Neural progenitor cell (in vitro differentiated cells): ENCODE results near the gene SLC35F5. TPM values are rescaled to one million over a fixed set of nuclear protein-coding genes. Genes with fewer than 3 reads are reported as not detected.

Experiments used
- DNase-seq: peaks from one replicate; pipeline ENCODE4 v3.0.0-alpha.2; 2016; ENCODE audit warnings: low spot score
- H2AFZ ChIP-seq: fragments of 200-600 bp; sonication (generic); replicated peaks from 2 replicates; pipeline ENCODE4 v1.6.1; 2016; ENCODE audit warnings: antibody characterized with exemption
- H3F3A ChIP-seq: fragments of 200-600 bp; sonication (generic); 2 replicates; pipeline ENCODE4 v1.6.1; 2016; ENCODE audit warnings: antibody characterized with exemption, low read depth
- H3K27ac ChIP-seq: fragments of 200-600 bp; sonication (generic); 2 replicates; pipeline ENCODE4 v1.5.1; 2016; ENCODE audit warnings: mild to moderate bottlenecking
- H3K27me3 ChIP-seq: fragments of 200-600 bp; sonication (generic); 2 replicates; pipeline ENCODE4 v1.6.1; 2016; ENCODE audit warnings: mild to moderate bottlenecking, moderate library complexity
- H3K36me3 ChIP-seq: fragments of 200-600 bp; sonication (generic); 2 replicates; pipeline ENCODE4 v1.5.1; 2016
- H3K4me1 ChIP-seq: fragments of 200-600 bp; sonication (generic); 2 replicates; pipeline ENCODE4 v1.6.1; 2016; ENCODE audit warnings: mixed run types
- H3K4me2 ChIP-seq: fragments of 200-600 bp; sonication (generic); 2 replicates; pipeline ENCODE4 v1.6.1; 2016
- H3K4me3 ChIP-seq: fragments of 200-600 bp; sonication (generic); 2 replicates; pipeline ENCODE4 v1.5.1; 2016
- H3K79me2 ChIP-seq: fragments of 200-600 bp; sonication (generic); 2 replicates; pipeline ENCODE4 v1.6.1; 2016; ENCODE audit warnings: low read depth
- H3K9ac ChIP-seq: fragments of 200-600 bp; sonication (generic); 2 replicates; pipeline ENCODE4 v1.6.1; 2016
- H3K9me3 ChIP-seq: fragments of 200-600 bp; sonication (generic); 2 replicates; pipeline ENCODE4 v1.5.1; 2016; ENCODE audit warnings: low read depth
- H4K20me1 ChIP-seq: fragments of 200-600 bp; sonication (generic); 2 replicates; pipeline ENCODE4 v1.6.1; 2016; ENCODE audit warnings: low read depth
- H3K27ac Mint-ChIP-seq: 3 replicates; pipeline ENCODE4 v1.8.0; 2021; ENCODE audit warnings: mixed read lengths
- H3K27me3 Mint-ChIP-seq: 2 replicates; pipeline ENCODE4 v1.8.0; 2022; ENCODE audit warnings: low read depth, mild to moderate bottlenecking, inconsistent platforms, moderate library complexity, mixed read lengths; ENCODE audit not compliant: insufficient read depth
- H3K36me3 Mint-ChIP-seq: 3 replicates; pipeline ENCODE4 v1.8.0; 2021; ENCODE audit warnings: mixed read lengths
- H3K4me1 Mint-ChIP-seq: 3 replicates; pipeline ENCODE4 v1.8.0; 2021; ENCODE audit warnings: mixed read lengths
- H3K4me3 Mint-ChIP-seq: 3 replicates; pipeline ENCODE4 v1.8.0; 2021; ENCODE audit warnings: mild to moderate bottlenecking, moderate library complexity, mixed read lengths
- H3K9me3 Mint-ChIP-seq: 3 replicates; pipeline ENCODE4 v1.8.0; 2020; ENCODE audit warnings: mixed read lengths
- EZH2 ChIP-seq: fragments of 200-600 bp; sonication (generic); IDR thresholded peaks from 2 replicates; pipeline ENCODE4 v1.6.1; 2017; ENCODE audit warnings: antibody characterized with exemption, mild to moderate bottlenecking, moderate library complexity
- EZH2phosphoT487 ChIP-seq: fragments of 200-600 bp; sonication (generic); IDR thresholded peaks from 2 replicates; pipeline ENCODE4 v1.6.1; 2017; ENCODE audit warnings: antibody characterized with exemption
- total RNA-seq: library from RNA; depleted of rRNA; stranded (reverse); fragments of >200 nt; gene quantifications from 2 replicates; pipeline ENCODE4 v1.2.3, GENCODE V29; 2015; ENCODE audit warnings: low replicate concordance
- TF ChIP-seq, protein P1 (sequence below): fragments of 200-600 bp; sonication (generic); IDR thresholded peaks from 2 replicates; pipeline ENCODE4 v1.5.1; 2017; ENCODE audit warnings: antibody characterized with exemption, mild to moderate bottlenecking

The SLC35F5 gene
- total RNA-seq, 1 donor from 2014 or later: 83.0 TPM

DNA sequence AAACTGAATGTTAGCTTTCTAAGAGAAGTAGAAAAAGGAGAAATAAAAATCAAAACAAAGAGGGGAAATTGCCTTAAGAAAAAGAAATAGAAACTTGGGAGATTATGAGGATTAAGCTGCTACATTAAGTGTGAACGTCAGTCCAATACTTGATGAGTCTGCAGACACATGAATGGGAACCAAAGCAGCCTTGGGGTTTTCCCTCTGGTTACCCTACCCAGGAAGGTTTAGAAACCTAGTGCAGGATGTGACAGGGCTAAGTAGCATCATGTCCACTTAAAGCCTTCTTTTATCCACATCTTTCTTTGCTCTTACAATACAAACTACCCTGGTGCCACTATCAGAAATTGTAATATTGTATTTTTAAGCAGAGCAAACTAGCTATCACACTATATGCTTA lies 22.3 kb downstream of the SLC35F5 start:
- H3K4me1 ChIP-seq: no peaks in the 10 kb centered on the region
- Mint-ChIP-seq H3K27ac (no peak overlapping the region), H3K9me3 (no peaks in the 10 kb centered on the region), H3K4me3 (no peak overlapping the region), H3K4me1 (no peaks in the 10 kb centered on the region), H3K36me3 (peaks cover 14% of the 10 kb centered on the region), H3K27me3 (no peaks in the 10 kb centered on the region)
- H3K4me3 ChIP-seq: no peak overlapping the region
- no peak overlapping the region for H3K4me2 ChIP-seq
- H3K27ac ChIP-seq: no peak overlapping the region
- peaks cover under 1% of the 10 kb centered on the region for H3K36me3 ChIP-seq
- no peaks in the 10 kb centered on the region for H4K20me1 ChIP-seq
- no peak overlapping the region for H2AFZ ChIP-seq
- H3K27me3 ChIP-seq: no peaks in the 10 kb centered on the region
- H3F3A ChIP-seq: no peaks in the 10 kb centered on the region
- H3K79me2 ChIP-seq: no peaks in the 10 kb centered on the region
- no peak for DNase-seq
- no peak for TF ChIP-seq EZH2phosphoT487
- no peak for TF ChIP-seq EZH2
- TF ChIP-seq, protein P1, sequence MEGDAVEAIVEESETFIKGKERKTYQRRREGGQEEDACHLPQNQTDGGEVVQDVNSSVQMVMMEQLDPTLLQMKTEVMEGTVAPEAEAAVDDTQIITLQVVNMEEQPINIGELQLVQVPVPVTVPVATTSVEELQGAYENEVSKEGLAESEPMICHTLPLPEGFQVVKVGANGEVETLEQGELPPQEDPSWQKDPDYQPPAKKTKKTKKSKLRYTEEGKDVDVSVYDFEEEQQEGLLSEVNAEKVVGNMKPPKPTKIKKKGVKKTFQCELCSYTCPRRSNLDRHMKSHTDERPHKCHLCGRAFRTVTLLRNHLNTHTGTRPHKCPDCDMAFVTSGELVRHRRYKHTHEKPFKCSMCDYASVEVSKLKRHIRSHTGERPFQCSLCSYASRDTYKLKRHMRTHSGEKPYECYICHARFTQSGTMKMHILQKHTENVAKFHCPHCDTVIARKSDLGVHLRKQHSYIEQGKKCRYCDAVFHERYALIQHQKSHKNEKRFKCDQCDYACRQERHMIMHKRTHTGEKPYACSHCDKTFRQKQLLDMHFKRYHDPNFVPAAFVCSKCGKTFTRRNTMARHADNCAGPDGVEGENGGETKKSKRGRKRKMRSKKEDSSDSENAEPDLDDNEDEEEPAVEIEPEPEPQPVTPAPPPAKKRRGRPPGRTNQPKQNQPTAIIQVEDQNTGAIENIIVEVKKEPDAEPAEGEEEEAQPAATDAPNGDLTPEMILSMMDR: no peak
- no peak overlapping the region for H3K9ac ChIP-seq
- H3K9me3 ChIP-seq: no peaks in the 10 kb centered on the region

- no peak overlapping the region for H3K4me3 Mint-ChIP-seq
- no peaks in the 10 kb centered on the region for H3K27me3 Mint-ChIP-seq
- Histone ChIP-seq H4K20me1 (no peaks in the 10 kb centered on the region), H3K9ac (no peak overlapping the region), H2AFZ (no peak overlapping the region), H3K4me2 (no peak overlapping the region), H3K36me3 (peaks cover 6% of the 10 kb centered on the region), H3F3A (no peaks in the 10 kb centered on the region), H3K9me3 (no peaks in the 10 kb centered on the region), H3K79me2 (no peaks in the 10 kb centered on the region), H3K4me3 (no peak overlapping the region), H3K27ac (no peak overlapping the region), H3K4me1 (no peaks in the 10 kb centered on the region), H3K27me3 (no peaks in the 10 kb centered on the region)
- no peak overlapping the region for H3K27ac Mint-ChIP-seq
- H3K4me1 Mint-ChIP-seq: no peaks in the 10 kb centered on the region
- no peaks in the 10 kb centered on the region for H3K9me3 Mint-ChIP-seq
- no peak for DNase-seq
- H3K36me3 Mint-ChIP-seq: peaks cover 9% of the 10 kb centered on the region
- no peak for TF ChIP-seq EZH2phosphoT487
- TF ChIP-seq EZH2: no peak
- TF ChIP-seq, protein P1: no peak
These were observed 32.4 kb downstream of the SLC35F5 start for GRCh38 chr2:113724010-113724409.

DNA sequence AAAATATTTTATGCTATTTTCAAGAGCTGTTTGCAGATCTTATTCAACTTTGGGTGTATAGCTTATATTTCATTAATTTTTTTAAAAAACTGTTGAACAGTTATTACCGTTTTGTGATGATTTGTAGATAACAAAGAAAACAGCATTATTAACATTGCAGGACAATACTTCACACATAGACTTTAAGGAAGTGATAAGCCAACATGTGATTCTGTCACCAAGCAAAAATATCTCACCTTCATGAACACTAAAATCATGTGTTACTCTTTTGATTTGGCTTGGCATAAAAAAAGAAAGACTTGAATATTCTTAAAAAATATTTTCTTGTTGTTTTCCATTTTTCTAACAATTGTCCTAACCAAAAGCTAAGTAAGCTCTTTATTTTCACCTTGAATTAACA lies 33.0 kb downstream of the SLC35F5 start:
- H3K9me3 ChIP-seq: no peaks in the 10 kb centered on the region
- H3K4me3 Mint-ChIP-seq: no peak overlapping the region
- TF ChIP-seq, protein P1: no peak
- no peak for TF ChIP-seq EZH2
- no peak for TF ChIP-seq EZH2phosphoT487
- H3K27ac Mint-ChIP-seq: no peak overlapping the region
- H4K20me1 ChIP-seq: no peaks in the 10 kb centered on the region
- no peaks in the 10 kb centered on the region for H3K4me1 ChIP-seq
- peaks cover 8% of the 10 kb centered on the region for H3K36me3 ChIP-seq
- H3K79me2 ChIP-seq: no peaks in the 10 kb centered on the region
- DNase-seq: no peak
- H3F3A ChIP-seq: no peaks in the 10 kb centered on the region
- peaks cover 10% of the 10 kb centered on the region for H3K36me3 Mint-ChIP-seq
- no peak overlapping the region for H2AFZ ChIP-seq
- no peak overlapping the region for H3K27ac ChIP-seq
- H3K4me3 ChIP-seq: no peak overlapping the region
- H3K27me3 Mint-ChIP-seq: no peaks in the 10 kb centered on the region
- no peaks in the 10 kb centered on the region for H3K9me3 Mint-ChIP-seq
- no peak overlapping the region for H3K4me2 ChIP-seq
- no peaks in the 10 kb centered on the region for H3K27me3 ChIP-seq
- H3K4me1 Mint-ChIP-seq: no peaks in the 10 kb centered on the region
- no peak overlapping the region for H3K9ac ChIP-seq

DNA sequence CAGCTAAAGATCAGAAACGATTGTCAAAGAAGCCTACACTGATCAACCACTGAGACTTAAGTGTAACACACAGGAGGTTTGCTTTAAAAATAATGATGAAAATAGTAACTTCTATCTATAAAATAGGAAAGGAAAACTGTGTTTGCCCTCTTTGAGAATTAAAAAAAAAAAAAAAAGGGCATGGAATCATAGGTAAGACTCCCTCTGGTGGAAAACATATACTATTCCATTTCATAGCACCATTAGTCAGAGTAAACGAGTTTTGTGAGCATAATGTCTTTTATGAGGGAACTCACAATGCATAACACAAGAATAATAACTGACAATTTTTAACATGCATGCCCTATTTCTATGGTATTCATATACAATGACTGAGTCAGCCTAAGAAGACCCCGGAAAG lies 36.3 kb downstream of the SLC35F5 start:
- H3K4me2 ChIP-seq: no peak overlapping the region
- H3K27me3 Mint-ChIP-seq: no peaks in the 10 kb centered on the region
- peaks cover 8% of the 10 kb centered on the region for H3K36me3 ChIP-seq
- H3K27ac Mint-ChIP-seq: no peak overlapping the region
- no peaks in the 10 kb centered on the region for H3F3A ChIP-seq
- no peaks in the 10 kb centered on the region for H4K20me1 ChIP-seq
- H2AFZ ChIP-seq: no peak overlapping the region
- no peaks in the 10 kb centered on the region for H3K9me3 ChIP-seq
- H3K27me3 ChIP-seq: no peaks in the 10 kb centered on the region
- no peak overlapping the region for H3K9ac ChIP-seq
- H3K27ac ChIP-seq: no peak overlapping the region
- H3K9me3 Mint-ChIP-seq: no peaks in the 10 kb centered on the region
- H3K79me2 ChIP-seq: no peaks in the 10 kb centered on the region
- H3K36me3 Mint-ChIP-seq: peaks cover 16% of the 10 kb centered on the region
- DNase-seq: peak; percentile 5
- no peaks in the 10 kb centered on the region for H3K4me1 Mint-ChIP-seq
- no peak overlapping the region for H3K4me3 ChIP-seq
- no peaks in the 10 kb centered on the region for H3K4me1 ChIP-seq
- no peak overlapping the region for H3K4me3 Mint-ChIP-seq
- TF ChIP-seq, protein P1: peak; percentile 45
- TF ChIP-seq EZH2: no peak
